ENCODE data around the gene OXNAD1. TPM values are rescaled to one million over a fixed set of nuclear protein-coding genes. Genes with fewer than 3 reads are reported as not detected.
"Not testable (repeated sequence)": the region's sequence is repeated elsewhere in the genome, so short reads cannot be mapped to it uniquely, and the experiment has no call there.

The OXNAD1 gene
- polyA plus RNA-seq, 10 donors: 6.2 to 11.5 (median 9.5) TPM

DNA sequence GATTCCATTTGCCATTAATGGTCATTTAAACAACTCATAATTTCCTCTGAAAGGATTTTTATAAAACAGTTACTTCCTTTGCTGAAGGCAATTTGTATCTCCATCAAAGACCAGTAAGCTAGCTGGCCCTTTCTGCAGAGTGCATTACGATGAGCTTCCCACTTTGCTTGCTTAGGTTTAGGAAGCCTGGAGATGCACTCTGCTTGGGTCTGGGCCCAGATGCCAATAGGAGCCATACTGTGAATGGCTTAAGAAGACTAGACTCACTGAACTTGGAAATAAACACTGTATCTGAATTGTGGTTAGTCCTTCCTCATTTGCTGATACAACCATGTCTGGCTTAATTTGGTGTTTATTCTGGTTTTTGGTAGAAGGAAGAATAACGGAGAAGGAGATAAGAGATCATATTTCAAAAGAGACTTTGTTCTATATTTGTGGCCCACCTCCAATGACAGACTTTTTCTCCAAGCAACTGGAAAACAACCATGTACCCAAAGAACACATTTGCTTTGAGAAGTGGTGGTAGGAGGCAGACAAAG lies 38.1 kb downstream of the OXNAD1 start:
- no peak for DNase-seq

DNA sequence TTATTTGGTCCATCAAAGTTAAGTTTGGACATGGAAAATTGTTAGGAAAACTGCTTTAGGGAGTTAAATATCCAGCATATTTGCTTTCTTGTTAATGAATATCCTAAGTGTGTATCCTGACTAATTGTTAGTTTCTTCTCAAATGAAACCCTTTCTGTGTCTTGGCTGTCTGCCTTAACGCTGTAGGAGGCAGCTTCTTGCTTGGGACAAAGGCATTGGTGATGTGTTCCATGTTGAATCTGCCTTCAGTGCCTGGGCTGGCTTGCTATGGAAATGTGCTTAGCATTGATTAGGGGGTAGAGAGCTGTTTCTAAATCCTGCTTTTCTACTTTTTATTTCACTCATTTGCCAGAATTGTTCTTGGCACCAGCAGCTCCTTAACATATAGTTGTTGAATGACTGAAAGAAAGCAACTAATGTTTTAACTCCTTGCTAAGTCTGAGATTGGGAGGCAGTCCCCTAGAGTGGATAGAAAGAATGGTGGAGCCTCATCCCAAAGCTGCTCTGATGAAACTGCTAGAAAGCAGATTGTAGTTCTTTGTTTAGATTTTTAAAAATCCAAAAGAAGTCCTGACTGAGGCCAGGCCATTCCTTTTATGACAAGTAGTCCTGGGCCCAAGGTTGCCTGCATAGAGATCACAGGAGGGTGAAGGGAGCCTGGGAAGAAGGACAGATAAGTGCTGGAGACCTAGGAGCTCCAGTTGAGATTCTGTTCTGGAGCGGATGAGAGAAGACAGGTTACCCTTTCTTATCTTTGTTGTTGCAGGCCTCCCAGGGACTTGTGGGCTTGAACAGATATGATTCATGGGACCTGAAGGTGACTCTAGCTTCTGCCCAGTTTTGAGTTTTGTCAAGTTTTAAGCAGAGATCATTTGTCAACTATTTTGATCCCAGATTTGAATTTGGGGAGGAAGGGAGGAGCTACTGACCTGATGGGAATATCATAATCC lies 39.3 kb downstream of the OXNAD1 start:
- DNase-seq: no peak

DNA sequence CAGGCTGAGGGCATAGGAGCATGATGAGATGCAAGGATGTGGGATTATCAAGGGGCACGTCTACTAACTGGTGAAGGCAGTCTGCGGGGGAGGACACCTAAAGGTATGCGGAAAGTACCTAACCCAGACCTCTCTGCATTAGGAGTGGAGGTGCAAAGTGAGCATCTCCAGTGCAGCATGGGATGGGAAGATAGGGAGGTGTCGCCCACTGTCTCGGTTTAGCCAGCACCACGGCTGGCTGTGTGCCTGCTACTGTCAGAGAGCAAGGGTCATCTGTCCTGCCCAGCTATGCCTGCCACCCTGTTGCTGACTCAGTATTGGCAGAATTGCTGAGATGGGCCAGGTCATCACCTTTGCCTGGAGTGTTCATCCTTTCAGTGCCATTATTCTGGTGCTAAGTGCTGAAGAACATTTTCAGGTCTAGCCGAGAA lies 40.1 kb downstream of the OXNAD1 start:
- no peak for DNase-seq

DNA sequence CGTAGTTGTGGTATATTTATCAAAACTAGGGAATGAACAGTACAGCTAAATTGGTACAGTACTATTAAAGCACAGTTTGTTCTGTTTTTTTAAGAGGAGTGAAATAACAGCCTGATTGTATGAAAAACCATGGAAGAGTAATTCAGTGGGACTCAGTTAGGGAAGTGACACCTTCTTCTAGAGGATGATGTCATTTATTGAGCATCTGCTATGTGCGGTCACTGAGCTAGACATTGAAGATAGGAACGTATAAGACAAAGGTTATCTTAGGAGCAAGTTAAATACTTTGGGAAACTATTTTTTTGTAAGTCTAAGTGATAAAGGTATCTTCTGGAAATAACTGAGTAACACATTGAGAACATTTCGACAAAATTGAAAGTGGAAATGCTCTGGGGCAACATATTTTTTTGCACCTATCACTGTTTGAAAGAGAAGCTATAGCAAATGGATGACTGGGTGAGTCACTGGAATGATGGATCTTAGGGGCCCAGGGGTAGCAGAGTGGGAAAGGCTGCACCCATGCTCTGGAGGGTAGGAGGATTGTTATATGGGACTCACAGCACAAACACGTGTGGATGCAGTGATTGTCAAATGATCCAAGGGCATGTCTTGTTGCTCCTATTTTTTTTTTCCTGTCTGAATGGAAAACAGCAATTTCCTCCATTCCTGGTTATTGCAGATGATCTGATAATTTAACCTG lies 43.0 kb downstream of the OXNAD1 start:
- DNase-seq: no peak

DNA sequence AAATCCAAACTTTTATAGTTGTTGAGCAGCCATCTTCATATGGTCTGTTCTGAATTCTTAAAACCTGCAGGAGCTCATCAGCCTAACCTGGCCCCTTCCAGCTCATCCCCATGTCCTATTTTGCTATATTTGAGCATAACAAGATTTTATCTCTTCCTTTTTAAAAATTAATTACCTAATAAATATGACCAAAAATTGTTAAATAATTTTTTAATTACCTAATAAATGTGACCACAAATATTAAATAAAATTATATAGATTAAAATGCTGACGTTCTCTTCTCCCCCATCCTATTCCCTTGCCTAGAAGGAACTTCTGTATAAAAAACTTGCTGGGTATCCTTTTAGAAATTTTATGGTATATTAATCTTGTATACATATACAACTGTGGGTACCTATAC lies 43.7 kb downstream of the OXNAD1 start:
- no peak for DNase-seq

DNA sequence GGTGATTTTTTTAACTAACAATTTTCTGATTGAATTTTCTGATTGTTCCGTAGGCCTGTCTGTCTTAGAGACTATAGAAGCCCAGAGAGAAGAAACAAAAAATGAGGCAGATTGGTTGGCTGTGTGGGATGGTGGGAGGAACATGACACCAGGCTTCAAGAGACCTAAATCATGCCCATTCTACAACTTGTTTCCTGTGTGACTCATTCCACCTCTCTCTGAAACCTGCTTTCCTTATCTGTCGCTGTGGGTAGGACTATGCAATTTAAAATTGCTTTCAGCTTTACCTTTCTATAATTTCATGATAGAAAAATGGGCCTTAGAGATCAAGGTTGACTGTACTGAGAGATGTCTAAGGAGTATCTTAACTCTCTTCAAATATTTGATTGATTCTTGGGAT lies 44.5 kb downstream of the OXNAD1 start:
- no peak for DNase-seq

DNA sequence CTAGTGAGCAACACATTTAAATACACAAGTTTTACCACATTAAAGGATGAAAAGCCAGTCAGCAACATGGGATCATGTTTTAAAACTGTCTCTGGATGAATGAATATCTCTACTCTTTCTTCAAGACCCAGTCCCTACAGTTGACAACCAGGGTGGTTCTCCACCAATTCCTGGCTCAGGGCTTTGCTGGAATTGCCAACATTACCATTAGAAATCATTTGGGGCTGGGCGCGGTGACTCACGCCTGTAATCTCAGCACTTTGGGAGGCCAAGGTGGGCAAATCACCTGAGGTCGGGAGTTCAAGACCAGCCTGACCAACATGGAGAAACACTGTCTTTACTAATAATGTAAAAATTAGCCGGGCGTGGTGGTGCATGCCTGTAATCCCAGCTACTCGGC lies 45.5 kb downstream of the OXNAD1 start:
- DNase-seq: not testable (repeated sequence)

DNA sequence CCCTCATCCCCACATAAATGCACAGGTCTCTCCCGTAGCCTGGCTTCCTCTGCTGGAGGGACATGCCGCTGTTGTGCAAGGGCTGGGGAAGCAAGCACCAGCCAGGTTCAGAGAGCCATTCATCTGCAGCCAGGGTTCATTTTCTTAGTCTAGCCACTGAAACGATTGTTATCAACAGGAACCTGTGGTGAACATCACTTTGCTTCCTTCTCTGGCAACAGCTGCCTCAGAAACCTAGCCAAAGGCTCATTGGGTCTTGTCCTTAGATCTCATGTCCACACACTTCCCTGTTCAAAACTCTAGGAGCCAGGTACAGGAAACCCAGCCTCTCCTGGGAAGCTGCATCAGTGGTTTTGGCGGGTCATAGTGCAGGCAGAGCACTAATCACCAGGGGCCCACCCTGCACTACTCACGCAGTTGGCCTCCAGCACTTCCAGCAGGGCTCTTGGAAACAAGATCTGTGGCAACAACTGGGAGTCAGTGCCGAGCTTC lies 47.0 kb downstream of the OXNAD1 start:
- no peak for DNase-seq

DNA sequence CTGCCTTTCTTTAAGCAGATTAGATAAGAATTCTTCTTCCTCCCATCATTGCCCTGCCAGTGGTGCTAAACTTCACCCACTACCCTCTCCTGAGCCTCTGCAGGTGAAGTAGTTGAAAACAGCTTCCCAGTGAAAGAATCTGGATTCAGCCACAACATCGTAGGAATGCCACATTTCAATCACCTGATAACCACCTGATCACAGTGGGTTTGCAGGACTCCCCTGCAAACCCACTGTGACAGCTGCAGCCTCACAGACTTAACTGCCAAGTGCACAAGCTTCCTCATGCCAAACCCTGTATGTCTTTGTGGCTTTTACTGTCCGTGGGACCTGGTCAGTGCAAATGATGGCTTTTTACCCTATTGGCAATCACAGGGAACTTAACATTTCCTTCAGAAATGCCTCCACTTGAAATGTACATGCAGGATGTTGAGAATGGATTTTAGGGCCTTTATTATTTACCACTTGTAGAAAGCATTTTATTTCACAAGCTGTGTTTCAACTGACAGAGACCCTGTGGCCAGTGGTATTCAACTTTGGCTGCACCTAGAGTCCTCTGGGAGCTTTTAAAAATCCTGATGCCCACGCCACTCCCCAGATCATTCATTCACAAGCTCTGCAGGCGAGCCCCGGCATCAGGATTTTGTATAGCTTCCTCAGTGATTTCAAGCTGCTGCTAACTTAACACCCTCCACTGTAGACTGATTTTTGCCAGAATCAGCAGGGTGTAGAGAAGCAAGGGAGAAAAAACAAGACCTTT lies 49.1 kb downstream of the OXNAD1 start:
- no peak for DNase-seq

DNA sequence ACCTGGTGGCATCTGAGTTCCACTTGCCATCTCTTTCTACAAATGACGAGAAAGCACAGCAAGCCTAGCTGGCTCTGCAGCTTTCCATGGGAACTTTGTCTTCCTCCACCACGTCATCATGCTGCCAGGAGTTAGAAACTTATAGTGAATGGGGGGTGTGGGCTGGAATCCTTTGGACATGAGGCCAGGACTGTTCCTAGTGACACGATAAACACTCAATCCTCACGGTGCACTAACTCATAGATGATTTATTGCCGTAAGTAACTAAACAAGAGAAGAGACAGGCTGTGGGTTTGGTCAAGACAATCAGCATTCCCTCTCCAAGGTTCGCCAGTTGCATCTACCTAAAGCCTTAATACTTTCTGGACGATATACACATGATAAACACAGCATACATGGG lies 50.6 kb downstream of the OXNAD1 start:
- no peak for DNase-seq

DNA sequence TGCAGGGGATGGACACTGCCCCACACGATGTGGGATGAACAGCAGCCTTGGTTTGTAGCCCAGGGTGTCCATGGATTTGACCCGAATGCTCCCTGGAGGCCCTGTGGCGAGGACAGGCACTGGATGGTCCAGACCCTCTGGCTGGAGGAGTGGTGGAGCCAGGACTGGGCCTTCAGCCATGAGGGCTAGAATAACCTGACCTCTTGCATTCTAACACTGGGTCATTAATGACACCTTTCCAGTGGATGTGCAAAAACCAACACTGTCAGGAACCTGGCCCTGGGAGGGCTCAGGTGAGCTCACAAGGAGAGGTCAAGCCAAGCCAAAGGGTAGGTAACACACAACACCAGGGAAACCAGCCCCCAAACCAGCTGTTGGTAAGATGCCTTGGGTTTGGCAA lies 51.4 kb downstream of the OXNAD1 start:
- no peak for DNase-seq

DNA sequence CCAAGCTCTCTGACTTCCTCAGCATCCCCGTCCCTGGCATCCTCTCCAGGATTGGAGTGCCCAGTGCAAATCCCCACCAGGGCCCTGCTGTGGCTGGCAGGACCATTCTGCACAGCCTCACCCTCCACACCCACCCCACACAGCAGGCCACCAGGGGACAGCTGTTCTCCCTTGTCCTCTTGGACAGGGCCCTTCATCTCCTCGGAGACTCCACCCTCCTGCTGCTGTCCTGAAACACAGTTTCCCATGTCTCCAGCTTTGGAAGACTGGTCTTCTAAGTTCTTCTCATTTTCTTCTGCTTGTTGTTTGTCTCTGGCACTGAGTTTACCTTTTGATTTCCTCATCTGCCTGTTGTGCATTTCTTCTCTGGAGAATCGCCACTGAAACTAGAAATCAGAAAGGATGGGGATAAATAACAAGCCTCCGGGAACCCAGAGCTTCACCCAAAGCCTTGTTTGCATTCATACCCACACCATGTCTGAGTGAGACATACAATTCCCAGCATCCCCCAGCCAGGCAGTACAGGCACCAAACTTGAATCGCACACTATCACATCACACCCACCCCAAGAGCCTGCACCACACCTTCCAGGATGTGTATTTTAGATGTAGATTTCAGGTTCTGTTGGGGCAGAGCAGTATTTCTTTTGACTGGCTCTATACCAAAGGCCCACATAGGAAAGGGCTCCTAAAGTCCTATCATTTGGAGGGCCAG lies 52.0 kb downstream of the OXNAD1 start:
- DNase-seq: no peak

DNA sequence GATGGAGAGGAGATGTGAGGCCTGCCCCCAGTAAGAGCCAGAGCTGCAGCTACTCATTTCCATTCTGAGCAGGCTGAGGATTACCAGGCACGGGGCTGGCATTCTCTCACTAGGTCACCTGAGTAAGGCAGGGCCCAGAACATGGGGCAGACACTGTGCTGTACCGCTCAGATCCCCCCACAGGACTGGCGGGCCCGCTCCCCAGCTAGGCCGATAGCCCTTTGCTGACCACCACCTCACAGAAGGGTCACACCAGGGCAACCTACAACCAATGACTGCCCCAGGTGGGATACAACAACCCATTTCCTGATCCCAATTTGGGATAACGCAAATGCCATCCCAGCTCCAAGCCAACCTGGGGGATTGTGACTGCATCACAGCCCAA lies 52.5 kb downstream of the OXNAD1 start:
- no peak for DNase-seq

DNA sequence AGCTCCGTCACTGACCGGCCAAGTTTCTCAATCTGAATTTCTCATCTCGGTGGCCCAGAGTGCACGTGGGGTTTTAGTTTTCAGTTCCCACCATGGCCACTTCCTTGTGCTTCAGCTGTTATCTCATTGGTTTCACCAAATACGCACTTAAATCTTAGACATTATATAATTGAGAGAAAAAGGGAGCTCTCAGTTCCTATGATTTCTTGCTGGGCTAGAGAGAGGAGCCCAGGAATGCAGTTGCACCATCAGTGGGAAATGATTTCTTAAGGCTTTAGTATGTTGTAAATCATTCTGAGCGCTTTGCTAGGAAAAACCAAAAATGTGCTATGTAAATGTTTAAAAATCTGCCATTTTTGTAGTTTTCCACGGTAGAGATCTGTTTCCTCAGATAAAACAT lies 53.2 kb downstream of the OXNAD1 start:
- DNase-seq: peak in 1 of 3 donors; percentile 12

DNA sequence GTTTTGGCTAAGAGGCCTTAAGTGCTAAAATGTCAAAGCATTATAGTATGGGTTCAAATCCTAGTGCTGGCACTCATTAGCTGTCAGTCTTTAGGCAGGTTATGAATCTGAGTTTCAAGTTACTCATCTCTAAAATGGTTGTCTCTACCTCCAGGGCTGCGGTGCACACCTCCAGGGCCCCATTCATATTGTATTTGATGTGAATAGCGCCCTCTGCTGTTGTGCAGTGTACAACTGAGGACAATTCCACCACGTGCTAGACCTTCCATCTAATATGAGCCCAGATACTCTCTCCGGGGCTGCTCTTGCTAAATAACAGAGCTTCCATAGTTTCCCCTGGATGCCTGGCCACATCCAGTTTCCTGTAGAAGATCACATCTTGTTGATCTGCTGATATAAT lies 54.3 kb downstream of the OXNAD1 start:
- no peak for DNase-seq

DNA sequence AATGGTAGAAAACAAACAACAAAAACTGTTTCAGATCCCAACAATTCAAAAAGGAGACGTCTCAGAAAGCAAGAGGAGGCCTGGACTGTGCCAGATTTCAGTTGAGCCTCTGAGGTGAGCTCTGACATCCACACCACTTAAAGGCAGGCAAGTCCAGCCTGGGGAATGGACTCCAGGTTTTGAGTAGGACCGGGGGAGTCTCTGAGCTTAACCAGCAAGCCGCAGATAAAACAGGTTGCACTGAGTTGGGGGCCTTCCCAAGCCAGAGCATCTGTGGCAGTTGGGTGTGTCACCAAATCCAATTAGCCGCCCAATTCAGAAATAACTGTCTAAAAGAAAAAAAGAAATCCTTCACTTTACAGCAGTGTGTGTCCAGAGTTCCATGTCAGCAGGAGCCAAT lies 54.7 kb downstream of the OXNAD1 start:
- no peak for DNase-seq

DNA sequence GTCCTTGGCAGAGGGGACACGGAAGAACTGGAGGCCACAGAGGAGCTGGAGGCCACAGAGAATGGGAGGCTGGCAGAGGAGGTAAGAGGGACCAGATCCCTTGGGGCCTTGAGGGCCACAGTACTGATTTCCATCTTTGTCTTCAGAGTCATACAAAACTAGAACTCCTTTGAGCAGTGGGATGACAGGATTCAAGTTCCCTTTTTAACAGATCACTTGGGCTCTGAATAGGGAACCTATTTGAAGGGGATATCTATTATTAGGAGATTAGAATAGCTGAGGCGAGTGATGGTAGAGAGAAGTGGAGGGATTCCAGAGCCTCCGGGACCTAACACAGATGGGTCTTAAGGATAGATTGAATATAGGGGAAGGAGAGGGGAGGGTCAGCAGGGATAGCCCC lies 55.7 kb downstream of the OXNAD1 start:
- no peak for DNase-seq

DNA sequence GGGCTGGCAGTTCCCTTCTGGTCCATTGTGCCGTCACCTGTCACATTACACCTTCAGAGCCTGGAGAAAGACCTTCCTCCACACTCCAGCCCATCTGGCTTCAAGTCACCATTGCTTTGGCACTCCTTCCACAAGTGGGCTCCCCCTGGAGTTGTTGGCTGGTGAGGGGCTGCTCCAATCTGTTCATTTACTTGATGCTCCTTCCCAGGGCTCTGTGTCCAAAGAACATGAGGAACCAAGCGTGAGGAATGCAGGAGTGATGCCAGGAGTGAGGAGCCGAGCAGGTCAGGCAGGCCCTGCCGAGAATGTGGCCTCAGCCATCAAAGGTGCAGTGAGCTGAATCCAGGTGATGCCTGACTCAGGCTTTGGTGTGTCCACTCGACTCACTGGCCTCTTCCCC lies 57.2 kb downstream of the OXNAD1 start:
- DNase-seq: no peak

DNA sequence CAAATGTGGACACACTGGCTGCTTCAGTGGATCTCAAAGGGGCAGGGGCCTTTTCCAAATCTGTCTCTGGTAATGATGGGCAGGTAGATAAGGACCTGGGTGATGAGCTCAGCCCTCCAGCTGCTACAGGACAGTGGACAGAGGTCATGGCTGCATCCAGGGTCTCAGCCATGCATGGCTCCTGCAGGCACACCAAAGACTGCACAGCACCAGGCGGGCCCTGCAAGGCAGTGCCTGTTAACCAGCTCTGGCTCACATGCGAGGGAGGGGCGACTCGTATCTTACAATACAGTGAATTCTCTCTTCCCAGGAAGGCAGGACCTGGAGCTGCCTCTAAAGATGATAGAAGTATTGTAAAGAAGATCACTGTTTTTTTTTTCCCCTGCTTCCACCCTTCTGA lies 58.7 kb downstream of the OXNAD1 start:
- no peak for DNase-seq

DNA sequence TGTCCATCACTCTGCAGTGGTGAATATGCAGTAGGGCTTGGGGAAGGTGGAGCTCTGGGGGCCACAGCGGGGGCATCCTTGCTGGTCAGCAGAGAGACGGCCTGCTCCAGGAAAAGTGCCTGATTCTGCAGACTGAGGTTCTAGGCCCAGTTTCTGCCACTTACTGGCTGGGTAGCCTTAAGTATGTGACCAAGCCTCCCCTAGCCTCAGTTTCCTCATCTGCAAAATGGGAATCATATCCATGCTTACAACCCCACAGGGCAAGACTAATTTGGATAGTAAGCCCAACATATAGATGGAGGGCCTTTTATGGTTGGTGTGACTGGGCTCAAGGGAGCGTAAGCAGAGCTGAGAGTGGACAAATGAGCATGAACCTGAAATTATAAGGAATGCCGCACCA lies 60.8 kb downstream of the OXNAD1 start:
- no peak for DNase-seq

DNA sequence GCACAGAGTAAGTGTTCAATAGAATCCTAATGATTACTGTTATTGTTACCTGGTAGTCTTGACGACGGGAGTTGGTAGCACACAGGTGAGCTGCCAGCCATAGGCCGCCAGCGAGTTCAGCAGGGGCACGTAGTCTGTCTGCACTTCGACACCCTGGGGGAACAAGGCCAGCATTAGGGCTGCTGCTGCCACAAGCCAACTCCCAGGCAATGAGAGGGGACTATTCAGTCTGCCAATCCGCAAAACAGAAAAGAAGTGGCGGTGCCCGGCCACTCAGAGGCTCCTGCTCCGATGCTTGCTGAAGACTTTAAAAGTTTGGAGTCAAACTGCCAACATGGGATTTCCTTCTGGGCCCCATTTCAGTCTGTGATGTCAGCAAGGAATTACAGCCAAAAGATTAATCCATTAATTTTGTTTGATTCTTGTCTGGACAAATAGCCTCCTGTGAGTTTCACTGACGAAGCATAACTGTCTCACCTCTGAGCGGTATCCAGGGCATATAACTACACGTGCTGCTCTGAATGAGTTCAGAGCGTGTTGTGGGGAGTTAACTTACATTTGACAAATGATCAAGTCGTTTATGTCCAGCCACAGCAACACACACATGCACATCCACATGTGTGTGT lies 61.8 kb downstream of the OXNAD1 start:
- no peak for DNase-seq
